ENCODE data around the gene PDK2.

GRCh38 chr17:50064253-50065001, 30.7 kb upstream of the PDK2 start:
- TF ChIP-seq POLR2A (IDR thresholded peaks at IDR 0.05; ENCODE audit: low read depth, low read length) (no peak), POLR2AphosphoS5 (IDR thresholded peaks at IDR 0.05; ENCODE audit: low read depth, low read length) (no peak)
